Endothelial cell (in vitro differentiated cells): ENCODE results near the gene TASL. TPM values are rescaled to one million over a fixed set of nuclear protein-coding genes. Genes with fewer than 3 reads are reported as not detected.

Source experiments
- DNase-seq: peaks from one replicate; pipeline ENCODE4 v3.0.0; 2021; ENCODE audit warnings: low spot score
- H3K27ac Mint-ChIP-seq: one replicate; pipeline ENCODE4 v1.8.0; 2021; ENCODE audit warnings: mixed read lengths, inconsistent platforms; ENCODE audit not compliant: unreplicated experiment
- H3K27me3 Mint-ChIP-seq: one replicate; pipeline ENCODE4 v1.8.0; 2021; ENCODE audit warnings: mild to moderate bottlenecking, moderate library complexity, mixed read lengths, inconsistent platforms; ENCODE audit not compliant: unreplicated experiment
- H3K36me3 Mint-ChIP-seq: one replicate; pipeline ENCODE4 v1.8.0; 2021; ENCODE audit warnings: mild to moderate bottlenecking, low read depth, mixed read lengths, inconsistent platforms; ENCODE audit not compliant: unreplicated experiment
- H3K4me1 Mint-ChIP-seq: one replicate; pipeline ENCODE4 v1.8.0; 2021; ENCODE audit warnings: mild to moderate bottlenecking, mixed read lengths, inconsistent platforms; ENCODE audit not compliant: unreplicated experiment
- H3K4me3 Mint-ChIP-seq: one replicate; pipeline ENCODE4 v1.8.0; 2021; ENCODE audit warnings: mild to moderate bottlenecking, mixed read lengths, inconsistent platforms; ENCODE audit not compliant: unreplicated experiment
- H3K9me3 Mint-ChIP-seq: one replicate; pipeline ENCODE4 v1.8.0; 2021; ENCODE audit warnings: mixed read lengths, inconsistent platforms; ENCODE audit not compliant: unreplicated experiment
- CTCF ChIP-seq: fragments of 200-600 bp; sonication (generic); IDR thresholded peaks from one replicate; pipeline ENCODE4 v1.5.0; 2021; ENCODE audit warnings: antibody characterized with exemption; ENCODE audit not compliant: unreplicated experiment
- long read RNA-seq: library from polyadenylated mRNA; unstranded; transcript quantifications from one replicate; pipeline ENCODE4 v2.0.0, GENCODE V29; 2020; ENCODE audit not compliant: unreplicated experiment
- total RNA-seq: library from RNA; stranded (reverse); fragmentation: NEBNext Ultra II Directional; extraction: Animal tissue kit (Norgen Biotek cat#: 25700); gene quantifications from one replicate; pipeline ENCODE4 v1.2.1, GENCODE V29; 2021; ENCODE audit not compliant: unreplicated experiment

TASL gene
- total RNA-seq = not detected
- long read RNA-seq = 0 reads

GRCh38 chrX:30577362-30577991, at the start of gene TASL:
Gene TASL (minus strand): TSS chrX:30577766. CDS start chrX:30560355, 17,411 bp downstream.
- DNase-seq = no peak
- Mint-ChIP-seq H3K27me3 (no peaks in the 10 kb centered on the region), H3K9me3 (no peaks in the 10 kb centered on the region), H3K27ac (no peak within 1 kb of the TSS), H3K4me3 (no peak within 1 kb of the TSS), H3K36me3 (no peaks in the 10 kb centered on the region), H3K4me1 (no peaks in the 10 kb centered on the region)
- no peak for TF ChIP-seq CTCF

- Mint-ChIP-seq H3K27ac (no peak overlapping the region), H3K9me3 (no peaks in the 10 kb centered on the region), H3K27me3 (no peaks in the 10 kb centered on the region), H3K4me3 (no peak overlapping the region), H3K36me3 (no peaks in the 10 kb centered on the region), H3K4me1 (no peaks in the 10 kb centered on the region)
- no peak for TF ChIP-seq CTCF
- no peak for DNase-seq
Observed at GRCh38 chrX:30626402-30626801, 48.8 kb upstream of the TASL start.

GRCh38 chrX:30622361-30622760, 44.8 kb upstream of the TASL start:
- Mint-ChIP-seq H3K4me1 (no peaks in the 10 kb centered on the region), H3K27ac (no peak overlapping the region)
- TF ChIP-seq CTCF = no peak

GRCh38 chrX:30620980-30621618, 43.5 kb upstream of the TASL start:
- no peak for DNase-seq
- H3K36me3 Mint-ChIP-seq = no peaks in the 10 kb centered on the region
- no peaks in the 10 kb centered on the region for H3K27me3 Mint-ChIP-seq
- H3K9me3 Mint-ChIP-seq = no peaks in the 10 kb centered on the region
- no peak overlapping the region for H3K27ac Mint-ChIP-seq
- no peak for TF ChIP-seq CTCF
- H3K4me1 Mint-ChIP-seq = no peaks in the 10 kb centered on the region
- H3K4me3 Mint-ChIP-seq = no peak overlapping the region

More at GRCh38 chrX:30622361-30622760, 44.8 kb upstream of the TASL start:
- Mint-ChIP-seq H3K9me3 (no peaks in the 10 kb centered on the region), H3K4me3 (no peak overlapping the region), H3K27me3 (no peaks in the 10 kb centered on the region), H3K36me3 (no peaks in the 10 kb centered on the region)
- no peak for DNase-seq

GRCh38 chrX:30620125-30620524, 42.6 kb upstream of the TASL start:
- DNase-seq = no peak
- H3K36me3 Mint-ChIP-seq = no peaks in the 10 kb centered on the region
- no peaks in the 10 kb centered on the region for H3K4me1 Mint-ChIP-seq
- H3K27me3 Mint-ChIP-seq = no peaks in the 10 kb centered on the region
- H3K4me3 Mint-ChIP-seq = no peak overlapping the region
- no peak overlapping the region for H3K27ac Mint-ChIP-seq
- no peak for TF ChIP-seq CTCF
- H3K9me3 Mint-ChIP-seq = no peaks in the 10 kb centered on the region
